ENCODE data around the gene GDPD1.
"Not testable (repeated sequence)": the region's sequence is repeated elsewhere in the genome, so short reads cannot be mapped to it uniquely, and the experiment has no call there.

Gene GDPD1

DNA sequence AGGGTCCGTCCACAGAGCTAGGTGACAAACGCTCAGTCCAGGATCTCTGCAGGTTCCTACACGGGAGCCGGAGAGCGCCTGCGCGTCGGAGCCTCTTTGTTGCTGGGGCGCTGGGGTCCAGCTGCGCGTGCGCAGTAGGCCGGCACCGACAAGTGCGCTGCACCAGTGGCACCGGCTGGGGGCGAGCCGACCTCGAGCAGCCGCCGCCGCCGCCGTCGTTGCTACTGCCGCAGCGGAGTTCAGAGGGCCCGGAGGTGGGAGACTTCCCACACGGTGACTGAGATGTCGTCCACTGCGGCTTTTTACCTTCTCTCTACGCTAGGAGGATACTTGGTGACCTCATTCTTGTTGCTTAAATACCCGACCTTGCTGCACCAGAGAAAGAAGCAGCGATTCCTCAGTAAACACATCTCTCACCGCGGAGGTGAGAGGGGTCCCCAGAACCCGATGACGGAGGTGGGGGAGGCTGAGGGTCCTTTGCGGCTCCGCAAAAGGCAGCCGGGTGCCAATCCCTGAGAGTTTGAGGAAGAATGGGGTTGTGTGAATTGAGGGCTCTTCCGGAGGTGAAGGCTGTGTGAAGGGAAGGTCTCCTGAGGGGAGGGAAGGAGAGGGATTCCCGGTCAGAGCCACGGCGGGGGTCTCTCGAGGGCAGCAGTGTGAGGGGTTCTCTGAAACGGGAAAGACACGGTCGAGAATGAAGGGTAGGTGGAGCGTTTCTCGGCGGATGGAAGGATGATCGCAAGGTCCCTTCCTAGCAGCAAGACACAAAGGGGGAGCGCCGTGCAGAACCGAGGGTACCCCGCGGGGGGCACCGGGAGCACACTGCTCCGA, at the start of gene GDPD1:
TSS of gene GDPD1 (plus strand) at position 184 of the 831 bp plus-strand sequence. CDS start at position 283, 99 bp downstream.
- peak; percentile 97 for DNase-seq

DNA sequence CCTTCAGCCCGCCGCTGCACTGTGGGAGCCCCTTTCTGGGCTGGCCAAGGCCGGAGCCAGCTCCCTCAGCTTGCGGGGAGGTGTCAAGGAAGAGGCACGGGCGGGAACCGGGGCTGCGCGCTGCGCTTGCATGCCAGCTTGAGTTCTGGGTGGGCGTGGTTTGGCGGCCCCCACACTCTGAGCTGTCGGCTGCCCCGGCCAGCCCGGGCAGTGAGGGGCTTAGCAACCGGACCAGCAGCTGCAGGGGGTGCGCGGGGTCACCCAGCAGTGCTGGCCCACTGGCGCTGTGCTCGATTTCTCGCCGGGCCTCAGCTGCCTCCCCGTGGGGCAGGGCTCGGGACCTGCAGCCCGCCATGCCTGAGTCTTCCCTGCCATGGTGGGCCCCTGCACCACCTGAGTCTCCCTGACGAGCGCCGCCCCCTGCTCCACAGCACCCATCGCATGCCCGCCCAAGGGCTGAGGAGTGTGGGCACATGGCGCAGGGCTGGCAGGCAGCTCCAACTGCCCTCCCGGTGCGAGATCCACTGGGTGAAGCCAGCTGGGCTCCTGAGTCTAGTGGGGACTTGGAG, 47.8 kb upstream of the GDPD1 start:
- no peak for DNase-seq

DNA sequence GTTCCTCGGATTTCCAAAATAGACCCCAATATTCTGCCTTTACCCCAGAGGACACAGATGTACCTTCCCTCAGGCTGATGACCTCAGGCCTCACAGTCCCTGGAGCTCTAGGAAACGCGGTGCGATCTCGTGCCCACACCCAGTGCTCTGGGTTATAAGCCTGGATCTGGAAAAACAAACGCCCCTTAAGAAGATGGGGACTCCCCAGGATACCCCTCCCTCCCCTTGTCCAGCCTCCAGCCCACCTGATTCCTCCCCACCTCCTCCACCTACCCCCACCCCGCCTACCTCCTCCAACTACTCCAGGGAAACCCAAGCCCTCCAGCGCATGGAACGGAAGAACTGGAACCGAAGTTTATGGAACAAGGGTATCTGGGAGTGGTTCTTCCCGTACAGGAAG, 45.6 kb upstream of the GDPD1 start:
- DNase-seq = no peak

- DNase-seq = no peak
Observed at GRCh38 chr17:59175076-59175475, 45.2 kb upstream of the GDPD1 start.

DNA sequence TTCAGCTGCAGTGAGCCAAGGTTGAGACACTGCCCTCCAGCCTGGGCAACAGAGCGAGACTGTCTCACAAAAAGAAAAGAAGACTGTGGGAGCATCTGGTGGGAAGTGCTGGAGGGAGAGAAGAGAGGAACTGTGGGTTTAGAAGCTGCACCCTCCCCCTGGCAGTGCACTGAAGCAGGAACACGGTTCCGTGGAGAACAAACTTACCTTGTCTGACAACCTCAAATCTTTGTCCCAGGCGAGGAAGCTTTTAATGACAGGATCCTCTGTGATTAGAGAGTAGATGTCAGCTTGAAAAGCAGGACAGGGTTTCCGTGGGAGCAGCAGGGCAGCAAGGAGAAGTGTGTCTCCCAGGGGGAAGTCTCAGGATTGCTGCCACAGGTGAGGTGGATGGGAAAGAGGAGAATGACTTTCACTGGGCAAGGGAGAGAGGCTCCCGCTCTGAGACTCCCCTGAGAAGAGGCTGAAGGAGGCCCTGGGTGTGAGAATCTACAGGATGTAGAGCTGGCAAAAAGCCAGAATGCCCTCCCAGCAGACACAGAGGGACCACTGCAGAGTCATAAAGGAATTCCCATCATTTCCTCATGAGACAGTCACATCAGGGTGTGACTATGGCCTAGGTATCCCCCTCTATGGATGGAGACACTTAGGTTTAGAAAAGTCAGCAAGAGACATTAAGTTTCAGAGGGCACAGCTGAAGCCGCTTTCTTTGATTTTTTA, 41.9 kb upstream of the GDPD1 start:
- DNase-seq = no peak

- not testable (repeated sequence) for DNase-seq
Observed at GRCh38 chr17:59179601-59180000, 40.7 kb upstream of the GDPD1 start.

GRCh38 chr17:59180626-59181025, 39.7 kb upstream of the GDPD1 start:
- no peak for DNase-seq

DNA sequence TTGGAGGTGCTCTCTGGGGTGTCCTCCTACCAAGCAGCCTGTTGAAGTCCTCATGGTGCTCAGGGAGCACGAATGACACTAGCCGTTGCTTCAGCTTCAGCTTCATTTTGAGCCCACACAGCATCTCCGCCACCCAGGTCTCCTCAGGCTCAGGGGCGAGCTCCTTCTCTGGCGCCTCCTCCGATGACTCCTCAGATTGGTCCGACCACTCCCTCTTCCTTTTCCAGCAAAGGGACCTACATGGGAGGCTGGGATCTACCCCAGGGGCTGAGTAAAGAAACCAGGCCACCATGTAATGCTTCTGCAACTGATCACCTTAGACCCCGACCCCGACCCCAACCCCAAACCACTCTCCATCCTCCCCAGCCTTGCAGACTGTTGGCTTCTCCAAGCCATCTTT, 38.8 kb upstream of the GDPD1 start:
- no peak for DNase-seq

- DNase-seq = no peak
Observed at GRCh38 chr17:59185997-59186396, 34.3 kb upstream of the GDPD1 start.

DNA sequence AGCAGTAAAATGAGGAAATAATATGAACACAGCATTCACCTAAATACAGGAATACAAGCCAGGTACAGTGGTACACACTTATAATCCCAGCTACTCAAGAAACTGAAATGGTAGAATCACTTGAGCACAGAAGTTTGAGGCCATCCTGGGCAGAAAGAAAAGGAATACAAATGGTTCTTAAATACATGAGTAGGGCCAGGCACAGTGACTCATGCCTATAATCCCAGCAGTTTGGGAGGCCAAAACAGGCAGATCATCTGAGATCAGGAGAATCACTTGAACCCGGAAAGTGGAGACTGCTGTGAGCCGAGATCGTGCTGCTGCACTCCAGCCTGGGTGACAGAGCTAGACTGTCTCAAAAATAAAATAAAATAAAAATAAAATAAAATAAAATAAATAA, 33.5 kb upstream of the GDPD1 start:
- DNase-seq = no peak

DNA sequence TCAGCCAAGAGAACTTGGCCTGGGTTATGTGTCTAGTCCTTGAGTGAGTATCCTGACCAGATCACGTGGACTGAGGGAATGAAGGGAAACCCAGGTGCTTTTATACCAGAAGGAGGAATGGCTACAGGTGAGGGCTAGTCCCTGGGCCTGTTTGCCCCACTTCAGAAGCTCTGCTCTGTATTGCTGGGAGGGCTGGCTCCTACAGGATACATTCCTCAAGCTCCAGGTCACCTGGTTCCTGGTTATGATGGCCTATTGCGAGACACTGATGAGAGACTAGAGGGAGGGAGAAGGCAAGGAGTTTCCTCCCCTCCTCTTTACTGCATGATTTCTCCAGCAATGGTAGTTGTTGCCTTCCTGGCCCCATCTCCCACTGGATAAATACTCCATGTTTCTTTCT, 29.5 kb upstream of the GDPD1 start:
- DNase-seq = no peak

DNA sequence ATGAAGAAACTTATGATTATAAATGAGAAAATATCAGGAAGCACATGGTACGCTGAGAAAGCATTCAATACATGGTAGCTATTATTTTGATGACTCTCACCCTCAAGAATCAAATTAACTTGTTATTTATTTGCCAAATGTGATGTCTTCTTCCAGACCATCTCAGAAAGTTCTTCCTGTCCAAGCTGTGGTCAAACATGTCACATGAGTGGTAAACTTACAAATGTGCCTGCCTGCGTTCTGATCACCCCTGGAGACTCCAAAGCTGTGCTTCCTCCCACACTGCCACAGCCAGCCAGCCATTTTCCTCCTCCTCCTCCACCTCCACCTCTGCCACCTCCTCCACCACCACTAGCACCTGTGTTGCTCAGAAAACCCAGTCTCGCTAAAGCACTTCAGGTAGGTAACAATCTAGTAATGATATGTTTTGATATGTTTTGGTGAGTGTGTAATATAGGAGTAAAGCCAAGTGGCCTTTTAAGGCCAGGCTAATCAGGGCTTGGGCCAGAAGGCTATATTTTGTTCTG, 26.9 kb upstream of the GDPD1 start:
- DNase-seq = no peak

DNA sequence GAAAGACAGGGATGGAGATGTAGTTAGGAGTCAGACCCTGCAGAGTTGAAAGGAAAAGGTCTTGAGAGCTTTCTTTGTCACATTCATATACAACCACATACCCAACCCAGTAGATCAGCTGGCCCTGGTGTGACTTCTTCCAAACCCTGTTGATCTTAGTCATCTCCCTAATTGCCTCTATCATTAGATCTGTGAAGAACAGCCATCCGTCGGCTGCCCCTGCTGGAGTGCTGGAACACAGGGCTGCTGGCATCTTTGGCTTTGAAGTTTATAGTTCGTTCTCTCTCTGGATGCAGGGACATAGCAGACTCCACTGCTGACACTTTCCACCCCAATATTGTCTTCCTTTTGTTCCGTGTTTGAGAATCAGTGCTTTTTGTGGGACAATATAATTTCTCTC, 20.9 kb upstream of the GDPD1 start:
- DNase-seq = no peak

- no peak for DNase-seq
Observed at GRCh38 chr17:59202320-59202719, 18.0 kb upstream of the GDPD1 start.

GRCh38 chr17:59219370-59219769, 941 bp upstream of the GDPD1 start:
- DNase-seq = no peak

DNA sequence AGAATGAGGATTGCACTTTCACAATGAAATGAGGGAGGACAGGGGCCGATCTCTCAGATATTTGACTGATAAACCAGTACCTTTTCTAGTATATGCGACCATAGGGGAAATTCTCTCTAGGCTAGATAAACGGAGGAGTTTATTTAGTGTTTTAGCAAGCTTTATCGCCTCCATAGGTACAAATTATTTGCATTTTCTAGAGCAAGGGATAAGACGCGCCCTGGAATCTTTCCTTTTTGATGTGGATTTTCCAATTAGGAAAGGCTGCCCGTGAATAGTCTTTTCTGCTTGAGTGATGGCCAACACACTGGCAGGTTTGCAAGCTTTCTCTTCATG, 351 bp upstream of the GDPD1 start:
- no peak for DNase-seq

DNA sequence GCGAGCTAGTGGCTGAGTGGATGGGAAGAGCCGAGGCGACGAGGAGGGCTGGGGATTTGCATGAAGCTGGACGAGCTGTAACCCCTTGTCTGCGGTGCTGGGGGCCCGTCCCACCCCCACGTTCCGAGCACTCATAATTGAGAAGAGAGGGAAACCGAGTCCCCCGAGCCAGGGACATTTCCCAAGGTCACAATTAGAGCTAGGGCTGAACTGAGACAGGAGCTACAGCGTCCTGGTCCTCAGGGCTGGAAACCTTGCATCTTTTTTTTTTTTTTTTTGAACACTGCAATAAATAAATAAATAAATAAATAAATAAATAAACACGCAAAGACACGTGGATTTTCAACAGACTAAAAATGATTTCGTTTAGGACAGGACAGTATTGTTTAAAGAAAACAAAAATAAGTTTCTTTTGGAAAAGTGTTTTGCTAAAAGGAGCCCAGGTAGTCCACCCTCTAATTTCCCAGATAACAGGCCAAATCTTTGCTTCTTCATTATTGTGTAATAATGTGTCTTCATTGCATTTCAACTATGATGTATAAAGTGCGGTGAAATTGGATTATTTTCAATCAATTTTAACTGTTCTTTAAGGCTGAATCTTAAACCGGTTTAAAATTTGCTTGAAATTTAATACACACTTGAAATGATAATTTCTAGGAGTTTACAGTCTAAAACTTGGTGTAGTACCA, 992 bp downstream of the GDPD1 start:
- DNase-seq = no peak

- no peak for DNase-seq
Observed at GRCh38 chr17:59223813-59224212, 3.5 kb downstream of the GDPD1 start.

GRCh38 chr17:59228588-59228987, 8.3 kb downstream of the GDPD1 start:
- not testable (repeated sequence) for DNase-seq

- DNase-seq = no peak
Observed at GRCh38 chr17:59230764-59231163, 10.5 kb downstream of the GDPD1 start.

DNA sequence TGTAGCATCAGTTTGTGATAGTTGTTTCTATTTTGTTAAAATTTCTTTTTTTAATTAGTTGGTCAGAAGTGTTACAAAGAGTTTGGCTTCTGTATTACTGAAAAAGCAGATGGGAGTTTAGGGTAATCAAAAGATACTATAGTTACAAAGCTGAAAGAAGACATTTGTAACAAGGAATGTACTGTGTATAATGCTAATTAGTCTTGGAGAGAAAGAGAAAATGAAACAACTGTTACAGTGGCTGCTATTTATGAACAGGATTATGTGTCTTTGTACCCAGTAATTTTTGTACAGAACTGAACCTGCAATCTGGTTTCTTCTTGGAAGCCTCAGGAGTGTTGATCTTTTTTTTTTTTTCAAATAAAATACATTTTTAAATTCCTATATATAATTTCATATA, 14.3 kb downstream of the GDPD1 start:
- DNase-seq = no peak

- no peak for DNase-seq
Observed at GRCh38 chr17:59238906-59239305, 18.6 kb downstream of the GDPD1 start.

DNA sequence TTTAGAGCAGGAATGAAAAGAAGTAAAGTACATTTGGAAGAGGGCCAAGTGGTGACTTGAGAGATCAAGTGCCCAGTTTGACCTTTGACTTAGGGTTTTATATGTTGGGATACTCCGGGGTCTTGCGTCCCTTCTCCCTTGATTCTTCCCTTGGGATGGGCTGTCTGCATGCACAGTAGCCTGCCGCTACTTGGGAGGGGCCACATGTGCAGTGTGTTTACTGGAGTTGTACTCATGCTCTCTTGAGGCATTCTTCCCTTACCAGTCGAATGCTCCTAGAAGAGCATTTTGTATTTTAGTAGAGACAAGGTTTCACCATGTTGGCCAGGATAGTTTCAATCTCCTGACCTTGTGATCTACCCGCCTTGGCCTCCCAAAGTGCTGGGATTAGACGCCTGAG, 23.8 kb downstream of the GDPD1 start:
- DNase-seq = no peak

Data from stimulated activated CD4-positive, alpha-beta T cell treated with anti-CD3 and anti-CD28 coated beads, Interleukin-12 subunit alpha, Interleukin-12 subunit beta, amount 100 ng/mL, for 4 hours (primary cell).